GM12892 (cell line): ENCODE measurements around the gene RHBDL1.

Source experiments
- POLR2AphosphoS5 ChIP-seq: IDR thresholded peaks from 2 replicates; pipeline ENCODE4 v1.6.1; 2011; ENCODE audit warnings: low read depth, low read length, control low read depth
- TAF1 ChIP-seq: IDR thresholded peaks from 2 replicates; pipeline ENCODE4 v1.6.1; 2011; ENCODE audit warnings: low read depth, mild to moderate bottlenecking, control low read depth, low read length, borderline replicate concordance

DNA sequence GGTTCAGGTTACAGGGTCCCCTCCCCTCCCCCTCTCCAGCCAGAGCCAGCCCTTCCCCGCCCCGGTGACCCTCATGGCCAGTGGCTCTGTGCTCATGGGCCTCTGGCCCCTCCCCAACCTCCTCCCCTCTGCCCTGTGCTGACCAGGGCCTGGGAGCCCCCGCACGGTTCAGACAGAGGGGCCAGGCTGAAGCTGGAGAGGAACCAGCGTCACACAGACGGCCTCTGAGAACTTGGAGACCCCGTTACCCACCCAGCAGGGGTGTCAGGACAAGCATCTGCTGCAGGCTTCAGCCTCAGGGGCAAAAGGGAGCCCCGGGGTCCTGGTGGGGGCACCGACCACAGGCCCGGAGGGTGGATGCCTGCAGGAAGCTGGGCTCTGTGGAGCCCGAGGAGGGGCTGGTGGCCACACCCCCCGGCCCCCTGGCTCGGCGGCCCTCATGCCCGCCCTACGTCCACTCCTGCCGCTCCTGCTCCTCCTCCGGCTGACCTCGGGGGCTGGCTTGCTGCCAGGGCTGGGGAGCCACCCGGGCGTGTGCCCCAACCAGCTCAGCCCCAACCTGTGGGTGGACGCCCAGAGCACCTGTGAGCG lies 44.6 kb upstream of the RHBDL1 start, which contains the start of gene WFIKKN1:
- TF ChIP-seq TAF1 (no peak), POLR2AphosphoS5 (no peak)
